ENCODE data around the gene DLG1.
A peak's percentile ranks its signal among the peaks of the same experiment; 100 is the strongest.

DLG1 gene

GRCh38 chr3:197298341-197298944 lies at the start of gene DLG1:
Gene DLG1 (minus strand): TSS chr3:197298612. CDS start chr3:197297204, 1,408 bp downstream.
- peak; percentile 75 for DNase-seq (ENCODE audit: low read depth)

GRCh38 chr3:197348014-197348413 lies 49.6 kb upstream of the DLG1 start:
- DNase-seq (ENCODE audit: low read depth) = no peak

GRCh38 chr3:197345390-197345789 lies 47.0 kb upstream of the DLG1 start:
- no peak for DNase-seq (ENCODE audit: low read depth)

GRCh38 chr3:197344582-197345318 lies 46.3 kb upstream of the DLG1 start:
- no peak for DNase-seq (ENCODE audit: low read depth)

- no peak for DNase-seq (ENCODE audit: low read depth)
These were observed 45.4 kb upstream of the DLG1 start for GRCh38 chr3:197343656-197344408.

GRCh38 chr3:197343111-197343510 lies 44.7 kb upstream of the DLG1 start:
- no peak for DNase-seq (ENCODE audit: low read depth)

GRCh38 chr3:197340521-197340871 lies 42.1 kb upstream of the DLG1 start:
- DNase-seq (ENCODE audit: low read depth) = no peak

GRCh38 chr3:197339841-197340520 lies 41.6 kb upstream of the DLG1 start:
- DNase-seq (ENCODE audit: low read depth) = no peak

GRCh38 chr3:197338586-197338985 lies 40.2 kb upstream of the DLG1 start:
- DNase-seq (ENCODE audit: low read depth) = no peak

GRCh38 chr3:197337656-197338055 lies 39.2 kb upstream of the DLG1 start:
- no peak for DNase-seq (ENCODE audit: low read depth)

GRCh38 chr3:197337214-197337613 lies 38.8 kb upstream of the DLG1 start:
- no peak for DNase-seq (ENCODE audit: low read depth)

GRCh38 chr3:197336348-197336747 lies 37.9 kb upstream of the DLG1 start:
- no peak for DNase-seq (ENCODE audit: low read depth)

- DNase-seq (ENCODE audit: low read depth) = no peak
These were observed 37.2 kb upstream of the DLG1 start for GRCh38 chr3:197335428-197336132.

- DNase-seq (ENCODE audit: low read depth) = no peak
These were observed 35.7 kb upstream of the DLG1 start for GRCh38 chr3:197333901-197334639.

GRCh38 chr3:197331131-197331530 lies 32.7 kb upstream of the DLG1 start:
- DNase-seq (ENCODE audit: low read depth) = no peak

- DNase-seq (ENCODE audit: low read depth) = no peak
These were observed 31.0 kb upstream of the DLG1 start for GRCh38 chr3:197329382-197329781.

GRCh38 chr3:197328198-197328597 lies 29.8 kb upstream of the DLG1 start:
- no peak for DNase-seq (ENCODE audit: low read depth)

- no peak for DNase-seq (ENCODE audit: low read depth)
These were observed 29.3 kb upstream of the DLG1 start for GRCh38 chr3:197327701-197328100.

GRCh38 chr3:197325773-197326172 lies 27.4 kb upstream of the DLG1 start:
- DNase-seq (ENCODE audit: low read depth) = no peak

GRCh38 chr3:197322149-197322548 lies 23.7 kb upstream of the DLG1 start:
- DNase-seq (ENCODE audit: low read depth) = no peak

GRCh38 chr3:197320582-197320981 lies 22.2 kb upstream of the DLG1 start:
- no peak for DNase-seq (ENCODE audit: low read depth)

All from T-helper 22 cell (primary cell).